ENCODE measurements around the gene TXK. TPM values are rescaled to one million over a fixed set of nuclear protein-coding genes. Genes with fewer than 3 reads are reported as not detected.
"Not testable (repeated sequence)": the region's sequence is repeated elsewhere in the genome, so short reads cannot be mapped to it uniquely, and the experiment has no call there.

TXK gene
- total RNA-seq, 1 donor from 2014 or later, result 0.36 TPM

DNA sequence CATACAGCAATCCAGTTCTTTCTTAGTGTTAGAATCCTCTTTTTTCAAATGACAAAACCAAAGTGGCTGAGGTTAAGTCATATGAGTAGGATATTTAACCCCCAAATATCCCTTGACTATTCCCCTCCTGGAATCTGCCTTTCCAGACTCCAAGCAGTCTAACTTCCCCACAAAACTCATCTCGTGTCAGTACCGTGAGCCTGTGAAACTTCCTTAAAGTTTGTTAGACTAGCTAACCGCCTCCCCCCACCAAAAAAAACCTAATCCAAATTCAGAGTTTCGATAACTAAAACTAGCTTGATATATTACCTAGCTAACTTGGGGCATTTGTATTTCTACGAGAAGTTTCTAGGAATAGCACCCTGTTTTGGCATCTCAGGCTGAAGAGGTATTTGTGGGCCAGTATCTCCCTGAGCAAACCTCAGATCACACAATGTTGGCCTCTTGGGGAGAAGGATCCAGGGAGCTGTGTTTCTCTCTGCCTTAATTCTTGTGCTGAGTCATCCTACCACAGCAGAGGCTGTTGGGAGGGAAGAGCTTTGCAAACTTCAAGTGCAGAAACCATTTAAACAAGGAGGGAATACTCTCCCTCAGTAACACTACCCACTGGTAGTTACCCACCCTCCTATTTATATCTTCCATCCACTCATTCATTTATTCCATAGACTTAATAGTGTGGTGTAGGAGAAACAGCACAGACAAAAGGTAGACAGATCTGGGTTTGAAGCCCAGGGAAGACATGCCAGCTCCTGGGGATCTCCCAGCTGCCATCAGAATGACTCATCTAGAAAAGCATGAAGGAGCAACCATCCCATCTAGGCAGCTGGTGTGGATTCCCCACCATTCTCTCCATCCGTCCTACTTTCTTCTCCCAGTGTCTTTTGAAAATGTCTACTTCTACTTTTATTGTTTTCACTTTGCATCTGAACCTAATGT, 39.3 kb upstream of the TXK start:
- no peak overlapping the region for H3K27ac Mint-ChIP-seq (ENCODE audit: unreplicated experiment)

DNA sequence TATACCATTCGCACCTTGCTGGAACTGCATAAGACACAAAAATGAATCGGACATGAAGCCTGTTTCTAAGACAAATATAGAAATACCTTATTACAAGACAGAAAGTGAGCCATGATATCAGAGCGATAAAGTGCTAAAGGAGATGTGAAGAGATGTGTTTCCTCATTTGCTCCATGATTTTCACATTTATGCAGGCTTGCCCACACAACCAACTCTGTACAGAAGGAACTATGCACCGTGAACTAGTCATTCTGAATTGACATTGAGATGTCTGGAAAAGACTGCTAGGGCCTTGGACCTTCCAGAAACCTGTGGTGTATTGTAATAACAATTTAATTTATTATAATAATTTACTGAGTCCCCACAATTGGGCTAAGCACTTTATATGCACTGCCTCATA, 38.6 kb upstream of the TXK start:
- Mint-ChIP-seq H3K27me3 (ENCODE audit: unreplicated experiment) (peaks cover 5% of the 10 kb centered on the region), H3K36me3 (ENCODE audit: low read depth, unreplicated experiment) (no peaks in the 10 kb centered on the region), H3K9me3 (ENCODE audit: unreplicated experiment) (peaks cover 4% of the 10 kb centered on the region), H3K4me1 (ENCODE audit: unreplicated experiment) (peaks cover 15% of the 10 kb centered on the region), H3K4me3 (ENCODE audit: unreplicated experiment) (no peak overlapping the region), H3K27ac (ENCODE audit: unreplicated experiment) (no peak overlapping the region)
- TF ChIP-seq, protein P1, sequence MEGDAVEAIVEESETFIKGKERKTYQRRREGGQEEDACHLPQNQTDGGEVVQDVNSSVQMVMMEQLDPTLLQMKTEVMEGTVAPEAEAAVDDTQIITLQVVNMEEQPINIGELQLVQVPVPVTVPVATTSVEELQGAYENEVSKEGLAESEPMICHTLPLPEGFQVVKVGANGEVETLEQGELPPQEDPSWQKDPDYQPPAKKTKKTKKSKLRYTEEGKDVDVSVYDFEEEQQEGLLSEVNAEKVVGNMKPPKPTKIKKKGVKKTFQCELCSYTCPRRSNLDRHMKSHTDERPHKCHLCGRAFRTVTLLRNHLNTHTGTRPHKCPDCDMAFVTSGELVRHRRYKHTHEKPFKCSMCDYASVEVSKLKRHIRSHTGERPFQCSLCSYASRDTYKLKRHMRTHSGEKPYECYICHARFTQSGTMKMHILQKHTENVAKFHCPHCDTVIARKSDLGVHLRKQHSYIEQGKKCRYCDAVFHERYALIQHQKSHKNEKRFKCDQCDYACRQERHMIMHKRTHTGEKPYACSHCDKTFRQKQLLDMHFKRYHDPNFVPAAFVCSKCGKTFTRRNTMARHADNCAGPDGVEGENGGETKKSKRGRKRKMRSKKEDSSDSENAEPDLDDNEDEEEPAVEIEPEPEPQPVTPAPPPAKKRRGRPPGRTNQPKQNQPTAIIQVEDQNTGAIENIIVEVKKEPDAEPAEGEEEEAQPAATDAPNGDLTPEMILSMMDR (IDR thresholded peaks at IDR 0.05; ENCODE audit: unreplicated experiment), result no peak
- no peak for DNase-seq (ENCODE audit: low spot score)

More for the DNA sequence above, 39.3 kb upstream of the TXK start:
- H3K36me3 Mint-ChIP-seq (ENCODE audit: low read depth, unreplicated experiment), result no peaks in the 10 kb centered on the region
- H3K27me3 Mint-ChIP-seq (ENCODE audit: unreplicated experiment), result peaks cover 5% of the 10 kb centered on the region
- peaks cover 4% of the 10 kb centered on the region for H3K9me3 Mint-ChIP-seq (ENCODE audit: unreplicated experiment)
- peaks cover 15% of the 10 kb centered on the region for H3K4me1 Mint-ChIP-seq (ENCODE audit: unreplicated experiment)
- TF ChIP-seq, protein P1 (IDR thresholded peaks at IDR 0.05; ENCODE audit: unreplicated experiment), result no peak
- DNase-seq (ENCODE audit: low spot score), result no peak
- no peak overlapping the region for H3K4me3 Mint-ChIP-seq (ENCODE audit: unreplicated experiment)

DNA sequence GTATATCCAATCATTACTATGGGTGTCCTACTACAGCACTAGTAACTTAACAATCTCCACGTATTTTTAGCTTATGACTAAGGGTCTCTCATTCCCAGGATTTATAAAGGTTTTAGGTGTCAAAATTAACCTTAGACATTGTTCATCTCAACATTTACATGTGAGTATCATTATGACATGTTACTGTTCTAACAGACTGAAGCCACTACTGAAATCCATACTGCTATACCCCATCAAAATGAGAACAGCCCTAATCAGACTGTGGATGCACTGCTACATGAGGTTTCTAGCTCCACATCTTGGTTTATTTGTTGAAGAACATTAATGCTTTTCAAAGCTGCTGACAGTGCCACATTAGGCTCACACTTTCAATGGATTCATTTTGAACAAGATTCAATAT, 35.6 kb upstream of the TXK start:
- H3K4me1 Mint-ChIP-seq (ENCODE audit: unreplicated experiment), result peaks cover 2% of the 10 kb centered on the region

DNA sequence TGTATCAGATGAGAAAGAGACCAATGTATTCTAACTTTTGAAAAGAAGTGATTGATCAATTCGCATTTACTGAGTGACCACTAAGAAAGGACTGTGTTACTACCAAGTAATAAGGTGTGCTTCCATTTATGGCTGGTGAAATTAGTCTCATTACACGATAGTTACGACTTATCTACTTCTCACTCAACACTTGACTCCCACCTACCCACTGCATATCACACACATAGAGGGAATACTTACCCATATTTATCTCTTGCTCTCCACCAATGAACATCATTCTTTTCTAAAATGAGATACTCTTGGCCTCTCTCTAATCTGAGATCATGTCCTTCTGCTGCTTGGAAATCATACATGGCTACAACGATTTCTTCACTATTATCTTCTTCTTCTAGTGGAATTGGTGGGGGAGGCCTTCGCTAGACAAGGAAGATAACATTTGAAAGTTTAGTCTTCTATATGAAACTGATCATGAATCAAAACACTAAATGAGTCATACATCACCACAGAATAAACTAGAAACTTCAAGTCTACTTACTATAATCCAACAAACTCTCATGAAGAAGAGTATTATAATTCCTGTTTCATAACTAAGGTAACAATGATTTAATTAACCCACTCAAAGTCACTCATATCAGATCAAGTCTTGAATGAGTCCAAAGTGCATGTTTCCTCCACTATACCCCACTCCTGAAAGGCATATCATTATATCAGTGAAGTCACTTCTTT, 33.7 kb upstream of the TXK start:
- DNase-seq (ENCODE audit: low spot score), result no peak
- Mint-ChIP-seq H3K27me3 (ENCODE audit: unreplicated experiment) (no peaks in the 10 kb centered on the region), H3K9me3 (ENCODE audit: unreplicated experiment) (no peaks in the 10 kb centered on the region), H3K36me3 (ENCODE audit: low read depth, unreplicated experiment) (no peaks in the 10 kb centered on the region), H3K4me3 (ENCODE audit: unreplicated experiment) (no peak overlapping the region), H3K4me1 (ENCODE audit: unreplicated experiment) (no peaks in the 10 kb centered on the region), H3K27ac (ENCODE audit: unreplicated experiment) (no peak overlapping the region)
- TF ChIP-seq, protein P1 (IDR thresholded peaks at IDR 0.05; ENCODE audit: unreplicated experiment), result no peak

More for the DNA sequence above, 35.6 kb upstream of the TXK start:
- no peak for DNase-seq (ENCODE audit: low spot score)
- Mint-ChIP-seq H3K27ac (ENCODE audit: unreplicated experiment) (no peak overlapping the region), H3K4me3 (ENCODE audit: unreplicated experiment) (no peak overlapping the region), H3K9me3 (ENCODE audit: unreplicated experiment) (no peaks in the 10 kb centered on the region), H3K36me3 (ENCODE audit: low read depth, unreplicated experiment) (no peaks in the 10 kb centered on the region), H3K27me3 (ENCODE audit: unreplicated experiment) (peaks cover 3% of the 10 kb centered on the region)
- TF ChIP-seq, protein P1 (IDR thresholded peaks at IDR 0.05; ENCODE audit: unreplicated experiment), result no peak

DNA sequence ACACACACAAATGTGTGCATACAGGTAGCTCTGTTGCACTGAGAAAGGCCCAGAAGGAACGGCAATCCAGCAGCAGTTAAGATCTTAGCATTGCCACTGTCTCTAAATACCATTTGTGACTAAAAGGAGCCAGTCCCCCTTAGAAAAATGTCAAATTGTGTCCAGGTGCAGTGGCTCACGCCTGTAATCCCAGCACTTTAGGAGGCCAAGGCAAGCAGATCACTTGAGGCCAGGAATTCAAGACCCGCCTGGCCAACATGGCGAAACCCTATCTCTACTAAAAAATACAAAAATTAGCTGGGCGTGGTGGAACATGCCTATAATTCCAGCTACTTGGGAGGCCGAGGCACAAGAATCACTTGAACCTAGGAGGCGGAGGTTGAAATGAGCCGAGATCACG, 30.5 kb upstream of the TXK start:
- not testable (repeated sequence) for H3K4me1 Mint-ChIP-seq (ENCODE audit: unreplicated experiment); H3K36me3 Mint-ChIP-seq (ENCODE audit: low read depth, unreplicated experiment); H3K9me3 Mint-ChIP-seq (ENCODE audit: unreplicated experiment); H3K27ac Mint-ChIP-seq (ENCODE audit: unreplicated experiment); H3K4me3 Mint-ChIP-seq (ENCODE audit: unreplicated experiment); H3K27me3 Mint-ChIP-seq (ENCODE audit: unreplicated experiment); DNase-seq (ENCODE audit: low spot score)
